ENCODE results near the gene MPEG1.

Gene MPEG1

GRCh38 chr11:59212744-59213631 lies at the start of gene MPEG1:
Gene MPEG1, minus strand, starts transcription at chr11:59212927. Its CDS starts 62 bp downstream, at chr11:59212865.
- no peak within 1 kb of the TSS for H2AFZ ChIP-seq
- no peak for TF ChIP-seq CTCF (IDR thresholded peaks at IDR 0.05)
- H3K9ac ChIP-seq = no peak within 1 kb of the TSS
- H3K4me2 ChIP-seq (ENCODE audit: low read length) = no peak within 1 kb of the TSS
- no peaks in the 10 kb centered on the region for H3K4me1 ChIP-seq
- H3K4me3 ChIP-seq (ENCODE audit: low read depth, low read length) = no peak within 1 kb of the TSS
- H3K27ac ChIP-seq = no peak within 1 kb of the TSS
- H3K27me3 ChIP-seq (ENCODE audit: control insufficient read depth, insufficient read depth, low read length) = no peaks in the 10 kb centered on the region
- no peaks in the 10 kb centered on the region for H3K79me2 ChIP-seq
- no peaks in the 10 kb centered on the region for H3K9me3 ChIP-seq (ENCODE audit: control insufficient read depth, low read length)
- no peaks in the 10 kb centered on the region for H3K36me3 ChIP-seq (ENCODE audit: control insufficient read depth, insufficient read depth, low read length)

DNA sequence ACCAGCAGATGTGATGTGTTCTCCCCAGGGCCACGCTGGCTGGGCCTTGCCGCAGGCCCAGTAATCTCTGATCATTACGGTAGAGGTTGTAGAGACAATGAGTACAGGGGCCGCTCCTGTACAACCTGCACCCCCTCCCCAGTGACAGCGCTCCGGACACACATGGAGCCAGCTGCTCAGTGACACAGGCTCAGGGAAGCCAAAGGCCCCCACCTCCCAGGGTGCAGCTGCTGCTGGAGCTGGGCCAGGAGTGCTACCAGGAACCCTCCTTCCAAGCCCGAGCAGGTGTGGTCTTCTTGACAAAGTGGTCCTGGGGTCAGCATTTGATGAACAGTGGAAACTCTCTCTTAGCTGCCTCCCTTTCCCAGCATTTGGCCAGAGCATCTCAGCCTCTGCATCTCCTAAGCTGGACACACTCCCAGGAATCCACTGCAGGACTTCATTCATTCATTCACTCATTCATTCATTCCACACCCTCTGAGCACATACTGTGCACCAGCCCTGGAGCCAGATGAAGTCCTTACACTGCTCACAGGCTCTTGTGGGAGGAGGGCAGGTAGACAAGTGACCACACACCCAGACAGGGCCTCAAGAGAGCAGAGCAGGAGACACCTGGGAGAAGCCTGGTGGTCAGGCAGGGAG lies 49.6 kb upstream of the MPEG1 start:
- no peak for TF ChIP-seq CTCF (IDR thresholded peaks at IDR 0.05)
- H3K4me1 ChIP-seq = no peaks in the 10 kb centered on the region

GRCh38 chr11:59261150-59261549 lies 48.4 kb upstream of the MPEG1 start:
- Histone ChIP-seq H3K4me1 (no peaks in the 10 kb centered on the region), H3K9me3 (ENCODE audit: control insufficient read depth, low read length) (no peaks in the 10 kb centered on the region), H3K4me2 (ENCODE audit: low read length) (no peak overlapping the region), H3K9ac (no peak overlapping the region), H3K4me3 (ENCODE audit: low read depth, low read length) (no peak overlapping the region), H3K36me3 (ENCODE audit: control insufficient read depth, insufficient read depth, low read length) (no peaks in the 10 kb centered on the region), H3K79me2 (no peaks in the 10 kb centered on the region), H3K27me3 (ENCODE audit: control insufficient read depth, insufficient read depth, low read length) (no peaks in the 10 kb centered on the region), H3K27ac (no peak overlapping the region), H2AFZ (no peak overlapping the region)
- TF ChIP-seq CTCF (IDR thresholded peaks at IDR 0.05) = no peak

More for the DNA sequence above, 49.6 kb upstream of the MPEG1 start:
- no peak overlapping the region for H3K27ac ChIP-seq
- no peak overlapping the region for H3K4me2 ChIP-seq (ENCODE audit: low read length)
- H3K9me3 ChIP-seq (ENCODE audit: control insufficient read depth, low read length) = no peaks in the 10 kb centered on the region
- no peak overlapping the region for H3K9ac ChIP-seq
- no peaks in the 10 kb centered on the region for H3K79me2 ChIP-seq
- no peaks in the 10 kb centered on the region for H3K27me3 ChIP-seq (ENCODE audit: control insufficient read depth, insufficient read depth, low read length)
- H2AFZ ChIP-seq = no peak overlapping the region
- no peak overlapping the region for H3K4me3 ChIP-seq (ENCODE audit: low read depth, low read length)
- no peaks in the 10 kb centered on the region for H3K36me3 ChIP-seq (ENCODE audit: control insufficient read depth, insufficient read depth, low read length)

DNA sequence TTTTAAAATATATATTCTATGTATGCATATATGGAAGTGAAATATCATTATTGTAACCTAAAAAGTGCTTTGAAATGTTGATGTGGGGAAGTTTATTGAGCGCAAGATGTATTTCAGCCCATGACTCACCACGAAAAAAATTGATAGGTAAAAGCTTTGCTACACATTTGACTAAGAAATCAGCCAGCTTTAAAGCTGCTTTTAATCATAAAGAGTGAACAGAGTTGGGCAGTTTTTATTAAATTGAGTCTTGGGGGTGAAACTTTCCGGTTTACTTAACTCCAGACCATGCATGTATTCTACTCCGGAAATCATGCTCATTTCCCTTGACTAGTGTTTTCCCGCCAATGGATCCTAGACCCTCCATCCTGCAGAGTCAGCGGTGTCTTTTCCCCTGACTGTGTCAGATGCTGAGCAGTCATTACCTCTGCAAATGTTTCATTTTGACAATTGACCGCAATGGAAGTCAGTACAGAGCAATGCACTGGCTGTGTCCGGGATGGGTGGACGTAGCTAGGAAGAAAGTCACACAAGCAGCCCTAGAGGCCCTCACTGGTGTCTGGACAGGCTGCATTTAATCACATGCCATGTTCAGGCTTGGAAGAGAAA lies 47.2 kb upstream of the MPEG1 start:
- Histone ChIP-seq H3K79me2 (no peaks in the 10 kb centered on the region), H3K4me3 (ENCODE audit: low read depth, low read length) (no peak overlapping the region), H2AFZ (no peak overlapping the region), H3K36me3 (ENCODE audit: control insufficient read depth, insufficient read depth, low read length) (no peaks in the 10 kb centered on the region), H3K4me1 (no peaks in the 10 kb centered on the region), H3K9me3 (ENCODE audit: control insufficient read depth, low read length) (no peaks in the 10 kb centered on the region), H3K9ac (no peak overlapping the region), H3K4me2 (ENCODE audit: low read length) (no peak overlapping the region), H3K27me3 (ENCODE audit: control insufficient read depth, insufficient read depth, low read length) (no peaks in the 10 kb centered on the region), H3K27ac (no peak overlapping the region)
- no peak for TF ChIP-seq CTCF (IDR thresholded peaks at IDR 0.05)

Measured in parathyroid adenoma (tissue), 2 donors.